ENCODE measurements around the gene MAGEB2.
"Not testable (repeated sequence)": the region's sequence is repeated elsewhere in the genome, so short reads cannot be mapped to it uniquely, and the experiment has no call there.

The MAGEB2 gene

GRCh38 chrX:30215357-30215843, at the start of gene MAGEB2:
Gene MAGEB2 (plus strand): TSS chrX:30215563. CDS start chrX:30218581, 3,018 bp downstream.
- DNase-seq: no peak

- DNase-seq: no peak
These were observed 44.5 kb upstream of the MAGEB2 start for GRCh38 chrX:30170900-30171299.

GRCh38 chrX:30181353-30181752, 34.0 kb upstream of the MAGEB2 start:
- DNase-seq: no peak

GRCh38 chrX:30183554-30183953, 31.8 kb upstream of the MAGEB2 start:
- DNase-seq: no peak

- DNase-seq: no peak
These were observed 24.9 kb upstream of the MAGEB2 start for GRCh38 chrX:30190426-30190825.

GRCh38 chrX:30193910-30194309, 21.5 kb upstream of the MAGEB2 start:
- DNase-seq: not testable (repeated sequence)

- DNase-seq: no peak
These were observed 19.0 kb upstream of the MAGEB2 start for GRCh38 chrX:30196322-30196721.

- DNase-seq: no peak
These were observed 3.2 kb upstream of the MAGEB2 start for GRCh38 chrX:30212172-30212571.

GRCh38 chrX:30217465-30217864, 2.1 kb downstream of the MAGEB2 start:
- DNase-seq: no peak

GRCh38 chrX:30219372-30219771, 4.0 kb downstream of the MAGEB2 start:
- no peak for DNase-seq

GRCh38 chrX:30220661-30221060, 5.3 kb downstream of the MAGEB2 start:
- DNase-seq: no peak

GRCh38 chrX:30224536-30224935, 9.2 kb downstream of the MAGEB2 start:
- no peak for DNase-seq

GRCh38 chrX:30228526-30228925, 13.2 kb downstream of the MAGEB2 start:
- no peak for DNase-seq

- DNase-seq: no peak
These were observed 15.0 kb downstream of the MAGEB2 start, which contains the start of gene MAGEB3 for GRCh38 chrX:30230395-30230794. Gene MAGEB3 (plus strand): TSS chrX:30230657. CDS start chrX:30235925, 5,268 bp downstream.

GRCh38 chrX:30241724-30242415, 26.5 kb downstream of the MAGEB2 start, which contains the start of gene MAGEB4:
Gene MAGEB4 (plus strand): TSS chrX:30242000. CDS start chrX:30242136, 136 bp downstream.
- DNase-seq: no peak

GRCh38 chrX:30246769-30247489, 31.6 kb downstream of the MAGEB2 start, which contains the start of gene MAGEB1:
Gene MAGEB1 (plus strand): TSS chrX:30247146. CDS start chrX:30250494, 3,348 bp downstream.
- DNase-seq: no peak

GRCh38 chrX:30248854-30249253, 33.5 kb downstream of the MAGEB2 start:
- DNase-seq: no peak

GRCh38 chrX:30253257-30253656, 37.9 kb downstream of the MAGEB2 start:
- no peak for DNase-seq

GRCh38 chrX:30259927-30260326, 44.6 kb downstream of the MAGEB2 start:
- no peak for DNase-seq

GRCh38 chrX:30261012-30261411, 45.6 kb downstream of the MAGEB2 start:
- no peak for DNase-seq

GRCh38 chrX:30262763-30263162, 47.4 kb downstream of the MAGEB2 start:
- DNase-seq: no peak
